Stomach smooth muscle (tissue), 2 donors: Measurements from ENCODE around the gene EFNB2.

Experiments used
- H3K27ac ChIP-seq: one replicate; pipeline ENCODE4 v1.7.0; 2013; ENCODE audit warnings: mild to moderate bottlenecking, low read length, inconsistent platforms
- H3K27me3 ChIP-seq, 2 donors: one replicate each; pipeline ENCODE4 v1.7.0; 2013; ENCODE audit warnings: low read length in 2 of 2; ENCODE audit not compliant: insufficient read depth in 2 of 2, control insufficient read depth in 1 of 2
- H3K36me3 ChIP-seq, 2 donors: one replicate each; pipeline ENCODE4 v1.7.0; 2013; ENCODE audit warnings: low read length in 2 of 2; ENCODE audit not compliant: control insufficient read depth in 2 of 2, insufficient read depth in 2 of 2
- H3K4me1 ChIP-seq: one replicate; pipeline ENCODE4 v1.7.0; 2013; ENCODE audit warnings: low read length; ENCODE audit not compliant: control insufficient read depth, insufficient read depth
- H3K4me3 ChIP-seq, 2 donors: one replicate each; pipeline ENCODE4 v1.7.0; 2013; ENCODE audit warnings: low read length in 2 of 2
- H3K9ac ChIP-seq, 2 donors: one replicate each; pipeline ENCODE4 v1.7.0; 2013; ENCODE audit warnings: low read length in 2 of 2, mild to moderate bottlenecking in 1 of 2
- H3K9me3 ChIP-seq, 2 donors: one replicate each; pipeline ENCODE4 v1.7.0; 2013; ENCODE audit warnings: low read length in 2 of 2; ENCODE audit not compliant: control insufficient read depth in 2 of 2
- donor health status: healthy.
- donor health status: Pancreatic carcinoma.

EFNB2 gene

GRCh38 chr13:106566641-106567473, 31.4 kb upstream of the EFNB2 start:
- Histone ChIP-seq H3K9ac (peak overlapping the region; percentile 77 to 90), H3K27ac (peak overlapping the region; percentile 90), H3K27me3 (no peaks in the 10 kb centered on the region), H3K9me3 (no peaks in the 10 kb centered on the region), H3K36me3 (no peaks in the 10 kb centered on the region), H3K4me1 (peaks cover 20% of the 10 kb centered on the region), H3K4me3 (peak overlapping the region; percentile 76 to 88)

- no peak overlapping the region for H3K9ac ChIP-seq
- no peak overlapping the region for H3K27ac ChIP-seq
- H3K9me3 ChIP-seq: no peaks in the 10 kb centered on the region
- peaks cover 25% of the 10 kb centered on the region for H3K4me1 ChIP-seq
- peak overlapping the region; percentile 76 to 88 for H3K4me3 ChIP-seq
- no peaks in the 10 kb centered on the region for H3K27me3 ChIP-seq
- H3K36me3 ChIP-seq: no peaks in the 10 kb centered on the region
Observed at GRCh38 chr13:106565127-106565775, 29.8 kb upstream of the EFNB2 start.

GRCh38 chr13:106562301-106562700, 26.8 kb upstream of the EFNB2 start:
- Histone ChIP-seq H3K9ac (no peak overlapping the region), H3K9me3 (no peaks in the 10 kb centered on the region), H3K4me3 (no peak overlapping the region), H3K27me3 (no peaks in the 10 kb centered on the region), H3K4me1 (peaks cover 22% of the 10 kb centered on the region), H3K27ac (no peak overlapping the region), H3K36me3 (peaks cover 2 to 5% of the 10 kb centered on the region in 2 donors)

- Histone ChIP-seq H3K36me3 (peaks cover 2 to 6% of the 10 kb centered on the region in 2 donors), H3K27me3 (no peaks in the 10 kb centered on the region), H3K9me3 (no peaks in the 10 kb centered on the region), H3K9ac (no peak overlapping the region), H3K4me3 (no peak overlapping the region), H3K4me1 (peaks cover 22% of the 10 kb centered on the region), H3K27ac (no peak overlapping the region)
Observed at GRCh38 chr13:106561551-106562170, 26.2 kb upstream of the EFNB2 start.

GRCh38 chr13:106560821-106561220, 25.4 kb upstream of the EFNB2 start:
- Histone ChIP-seq H3K4me3 (no peak overlapping the region), H3K27ac (no peak overlapping the region), H3K36me3 (peaks cover 5 to 14% of the 10 kb centered on the region in 2 donors), H3K9me3 (no peaks in the 10 kb centered on the region), H3K27me3 (no peaks in the 10 kb centered on the region), H3K9ac (no peak overlapping the region), H3K4me1 (peaks cover 15% of the 10 kb centered on the region)

GRCh38 chr13:106558527-106558926, 23.1 kb upstream of the EFNB2 start:
- no peak overlapping the region for H3K4me3 ChIP-seq
- no peak overlapping the region for H3K9ac ChIP-seq
- H3K36me3 ChIP-seq: peaks cover 6 to 23% of the 10 kb centered on the region in 2 donors
- H3K27ac ChIP-seq: no peak overlapping the region
- peaks cover 5% of the 10 kb centered on the region for H3K4me1 ChIP-seq
- no peaks in the 10 kb centered on the region for H3K27me3 ChIP-seq
- H3K9me3 ChIP-seq: no peaks in the 10 kb centered on the region

GRCh38 chr13:106555631-106556328, 20.3 kb upstream of the EFNB2 start:
- Histone ChIP-seq H3K27me3 (no peaks in the 10 kb centered on the region), H3K4me3 (no peak overlapping the region), H3K4me1 (no peaks in the 10 kb centered on the region), H3K9me3 (no peaks in the 10 kb centered on the region), H3K36me3 (peaks cover 6 to 23% of the 10 kb centered on the region in 2 donors), H3K27ac (no peak overlapping the region), H3K9ac (no peak overlapping the region)

GRCh38 chr13:106551751-106552150, 16.3 kb upstream of the EFNB2 start:
- Histone ChIP-seq H3K9ac (no peak overlapping the region), H3K27me3 (no peaks in the 10 kb centered on the region), H3K9me3 (no peaks in the 10 kb centered on the region), H3K4me1 (no peaks in the 10 kb centered on the region), H3K27ac (no peak overlapping the region), H3K36me3 (peaks cover 4 to 18% of the 10 kb centered on the region in 2 donors), H3K4me3 (no peak overlapping the region)

GRCh38 chr13:106551350-106551749, 15.9 kb upstream of the EFNB2 start:
- no peaks in the 10 kb centered on the region for H3K4me1 ChIP-seq
- H3K27ac ChIP-seq: no peak overlapping the region
- H3K36me3 ChIP-seq: peaks cover 4 to 14% of the 10 kb centered on the region in 2 donors
- no peaks in the 10 kb centered on the region for H3K27me3 ChIP-seq
- H3K9ac ChIP-seq: no peak overlapping the region
- H3K4me3 ChIP-seq: no peak overlapping the region
- H3K9me3 ChIP-seq: no peaks in the 10 kb centered on the region

GRCh38 chr13:106550570-106551135, 15.2 kb upstream of the EFNB2 start:
- Histone ChIP-seq H3K36me3 (peaks cover 0 to 7% of the 10 kb centered on the region in 2 donors), H3K4me3 (no peak overlapping the region), H3K4me1 (no peaks in the 10 kb centered on the region), H3K9ac (no peak overlapping the region), H3K27ac (no peak overlapping the region), H3K9me3 (no peaks in the 10 kb centered on the region), H3K27me3 (no peaks in the 10 kb centered on the region)
